IPS-20b (cell line): Measurements from ENCODE around the gene TMA7.

Experiments
- H3K27ac ChIP-seq: one replicate; pipeline ENCODE4 v1.5.1; 2013; ENCODE audit warnings: low read length
- H3K27me3 ChIP-seq: 2 replicates; pipeline ENCODE4 v1.6.1; 2013; ENCODE audit warnings: mild to moderate bottlenecking, low read length, inconsistent platforms; ENCODE audit not compliant: insufficient read depth
- H3K36me3 ChIP-seq: 2 replicates; pipeline ENCODE4 v1.6.1; 2013; ENCODE audit warnings: low read depth, mild to moderate bottlenecking, inconsistent platforms, low read length, moderate library complexity; ENCODE audit not compliant: insufficient read depth
- H3K4me1 ChIP-seq: 2 replicates; pipeline ENCODE4 v1.6.1; 2013; ENCODE audit warnings: mild to moderate bottlenecking, control low read depth, inconsistent platforms, low read length, moderate library complexity; ENCODE audit not compliant: insufficient read depth
- H3K4me3 ChIP-seq: 2 replicates; pipeline ENCODE4 v1.5.1; 2013; ENCODE audit warnings: mild to moderate bottlenecking, low read length, inconsistent platforms
- H3K9ac ChIP-seq: 2 replicates; pipeline ENCODE4 v1.6.1; 2013; ENCODE audit warnings: low read depth, mild to moderate bottlenecking, inconsistent platforms, low read length, moderate library complexity
- H3K9me3 ChIP-seq: 2 replicates; pipeline ENCODE4 v1.6.1; 2013; ENCODE audit warnings: mild to moderate bottlenecking, low read depth, low read length, inconsistent platforms; ENCODE audit not compliant: insufficient read depth

Gene TMA7

DNA sequence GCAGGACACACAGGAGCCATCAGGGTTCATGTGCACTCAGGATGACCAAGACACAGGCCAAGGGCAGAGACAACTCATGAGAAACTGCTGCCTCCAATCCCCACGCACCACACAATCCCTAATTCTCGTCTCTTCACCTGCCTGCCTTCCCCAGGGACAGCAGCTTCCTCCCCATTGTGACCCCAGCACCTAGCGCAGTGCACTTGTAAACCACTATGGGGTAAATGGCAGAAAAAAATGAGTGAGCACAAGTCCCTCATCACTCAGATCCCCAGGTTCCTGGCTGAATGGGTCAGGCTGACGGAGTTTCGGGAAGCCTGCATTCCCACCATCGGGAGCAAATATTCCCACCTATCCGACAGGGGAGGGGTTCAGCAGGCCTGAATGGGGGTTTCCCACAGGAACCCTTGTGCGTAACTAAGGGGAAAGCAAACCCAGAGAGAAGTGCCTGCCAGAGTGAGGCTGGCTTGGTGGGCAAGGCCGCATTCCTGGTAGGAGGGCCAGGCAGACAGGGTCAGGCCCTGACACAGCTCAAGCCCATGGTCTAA lies 28.9 kb upstream of the TMA7 start:
- Histone ChIP-seq H3K27me3 (no peaks in the 10 kb centered on the region), H3K27ac (no peak overlapping the region), H3K36me3 (peaks cover 99% of the 10 kb centered on the region), H3K9me3 (no peaks in the 10 kb centered on the region), H3K4me3 (no peak overlapping the region), H3K4me1 (no peaks in the 10 kb centered on the region), H3K9ac (no peak overlapping the region)

DNA sequence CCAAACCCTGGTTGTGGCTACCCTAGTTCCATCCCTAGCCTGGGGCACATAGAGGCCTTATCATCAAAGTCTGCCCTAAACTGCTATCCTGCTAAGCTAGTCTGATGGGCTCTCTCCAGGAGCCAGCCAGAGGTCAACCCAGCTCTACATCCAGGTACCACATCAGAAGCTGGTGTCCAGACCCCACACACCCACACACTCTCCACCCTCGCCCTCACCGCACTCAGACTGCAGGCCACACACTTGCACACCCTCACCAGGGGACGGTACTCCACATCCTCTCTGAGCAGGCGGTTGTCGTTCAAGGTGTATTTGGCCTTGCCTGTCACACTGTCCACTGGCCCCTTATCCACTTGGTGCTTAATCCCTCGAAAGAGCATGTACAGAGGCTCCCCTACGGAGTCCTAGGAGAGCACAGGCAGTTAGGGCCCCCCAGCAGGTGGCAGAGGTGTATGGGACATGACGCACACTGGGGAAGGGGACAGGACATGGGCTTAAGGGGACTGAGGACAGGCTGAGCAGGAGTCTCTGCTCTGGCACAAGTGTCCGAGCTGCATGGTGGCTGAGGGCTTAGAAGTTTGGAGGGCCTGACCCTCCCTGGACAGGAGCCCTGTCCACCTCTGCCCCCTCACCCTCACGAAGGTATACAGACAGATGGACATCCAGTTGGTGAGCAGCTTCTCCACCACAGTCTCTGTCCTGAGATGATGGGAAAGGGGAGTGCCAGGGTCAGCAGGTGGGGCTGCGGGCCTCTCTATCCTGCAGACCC lies 28.3 kb upstream of the TMA7 start:
- Histone ChIP-seq H3K36me3 (peaks cover 99% of the 10 kb centered on the region), H3K27ac (no peak overlapping the region), H3K4me1 (no peaks in the 10 kb centered on the region), H3K4me3 (no peak overlapping the region), H3K9ac (no peak overlapping the region), H3K27me3 (no peaks in the 10 kb centered on the region), H3K9me3 (no peaks in the 10 kb centered on the region)

- Histone ChIP-seq H3K9ac (no peak overlapping the region), H3K9me3 (no peaks in the 10 kb centered on the region), H3K4me1 (no peaks in the 10 kb centered on the region), H3K36me3 (peaks cover 99% of the 10 kb centered on the region), H3K27ac (no peak overlapping the region), H3K4me3 (no peak overlapping the region), H3K27me3 (no peaks in the 10 kb centered on the region)
These were observed 27.6 kb upstream of the TMA7 start for GRCh38 chr3:48412375-48413001.

- Histone ChIP-seq H3K27ac (no peak overlapping the region), H3K36me3 (peaks cover 99% of the 10 kb centered on the region), H3K9me3 (no peaks in the 10 kb centered on the region), H3K4me3 (no peak overlapping the region), H3K4me1 (no peaks in the 10 kb centered on the region), H3K9ac (no peak overlapping the region), H3K27me3 (no peaks in the 10 kb centered on the region)
These were observed 27.0 kb upstream of the TMA7 start for GRCh38 chr3:48413086-48413485.

DNA sequence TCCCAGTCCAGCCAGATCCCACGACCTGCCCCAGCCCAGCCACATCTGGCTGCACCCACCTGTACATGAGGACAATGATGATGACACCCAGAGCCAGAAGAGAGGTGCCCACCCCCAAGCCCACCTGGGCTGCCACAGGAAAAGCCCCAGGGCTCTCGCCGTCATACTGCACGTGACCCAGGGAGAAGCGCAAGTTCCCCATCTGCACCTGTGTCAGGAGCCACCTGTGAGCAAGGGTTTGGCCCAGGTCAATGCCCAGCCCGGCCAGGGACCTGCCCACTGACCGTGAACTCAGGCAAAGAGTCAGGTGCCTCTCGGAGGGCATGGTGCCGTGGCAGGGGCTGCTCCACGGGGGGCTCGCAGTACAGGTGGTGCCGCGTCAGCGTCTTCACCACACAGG lies 26.4 kb upstream of the TMA7 start:
- H3K9ac ChIP-seq: no peak overlapping the region
- H3K4me1 ChIP-seq: no peaks in the 10 kb centered on the region
- H3K27ac ChIP-seq: no peak overlapping the region
- H3K36me3 ChIP-seq: peaks cover 99% of the 10 kb centered on the region
- no peaks in the 10 kb centered on the region for H3K27me3 ChIP-seq
- no peaks in the 10 kb centered on the region for H3K9me3 ChIP-seq
- H3K4me3 ChIP-seq: no peak overlapping the region

DNA sequence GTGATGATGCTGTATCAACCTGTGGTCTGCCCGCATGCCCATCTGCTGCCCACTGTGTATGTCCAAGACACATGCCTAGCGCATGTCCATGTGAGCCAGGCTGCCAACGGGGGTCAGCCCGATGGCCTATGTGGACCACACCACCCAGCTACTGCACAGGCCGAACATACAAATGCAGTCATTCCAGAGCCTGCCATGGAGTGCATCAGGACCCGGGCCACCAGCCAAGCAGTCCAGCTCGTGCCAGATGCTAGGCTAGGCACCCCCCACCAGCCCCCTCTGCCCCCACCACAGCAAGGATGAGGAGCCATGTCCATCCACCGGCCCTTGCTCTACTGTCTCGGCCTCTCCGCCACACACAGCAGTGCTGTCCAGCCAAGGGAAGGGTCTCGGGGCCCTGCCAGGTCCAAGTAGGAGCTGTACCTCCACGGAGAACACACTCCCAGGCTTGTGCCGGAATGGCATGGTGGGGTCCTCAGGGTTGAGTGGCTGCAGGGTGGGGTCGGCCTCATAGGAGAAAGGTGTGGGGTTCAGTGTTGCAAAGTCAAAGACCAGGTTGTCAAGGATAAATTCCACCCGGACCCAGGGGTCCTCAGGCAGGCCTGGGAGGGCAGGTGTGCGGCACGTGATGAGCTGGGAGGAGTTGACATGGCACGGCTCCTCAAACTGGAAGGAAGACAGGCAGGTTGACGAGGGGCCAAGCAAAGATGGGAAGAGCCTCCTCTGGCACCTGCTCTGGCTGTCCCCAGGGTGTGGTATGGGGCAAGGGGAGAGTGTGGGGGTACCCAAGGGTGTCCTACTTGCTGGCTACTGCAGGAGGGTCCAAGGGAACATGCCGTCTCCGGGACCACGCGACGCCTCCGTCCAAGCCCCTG lies 25.4 kb upstream of the TMA7 start:
- H3K36me3 ChIP-seq: peaks cover 99% of the 10 kb centered on the region
- no peak overlapping the region for H3K9ac ChIP-seq
- H3K4me1 ChIP-seq: no peaks in the 10 kb centered on the region
- no peaks in the 10 kb centered on the region for H3K9me3 ChIP-seq
- no peak overlapping the region for H3K27ac ChIP-seq
- H3K4me3 ChIP-seq: no peak overlapping the region
- H3K27me3 ChIP-seq: no peaks in the 10 kb centered on the region

GRCh38 chr3:48415251-48415953 lies 24.7 kb upstream of the TMA7 start:
- no peaks in the 10 kb centered on the region for H3K4me1 ChIP-seq
- no peaks in the 10 kb centered on the region for H3K27me3 ChIP-seq
- H3K9me3 ChIP-seq: no peaks in the 10 kb centered on the region
- H3K27ac ChIP-seq: no peak overlapping the region
- H3K9ac ChIP-seq: no peak overlapping the region
- peaks cover 99% of the 10 kb centered on the region for H3K36me3 ChIP-seq
- no peak overlapping the region for H3K4me3 ChIP-seq

DNA sequence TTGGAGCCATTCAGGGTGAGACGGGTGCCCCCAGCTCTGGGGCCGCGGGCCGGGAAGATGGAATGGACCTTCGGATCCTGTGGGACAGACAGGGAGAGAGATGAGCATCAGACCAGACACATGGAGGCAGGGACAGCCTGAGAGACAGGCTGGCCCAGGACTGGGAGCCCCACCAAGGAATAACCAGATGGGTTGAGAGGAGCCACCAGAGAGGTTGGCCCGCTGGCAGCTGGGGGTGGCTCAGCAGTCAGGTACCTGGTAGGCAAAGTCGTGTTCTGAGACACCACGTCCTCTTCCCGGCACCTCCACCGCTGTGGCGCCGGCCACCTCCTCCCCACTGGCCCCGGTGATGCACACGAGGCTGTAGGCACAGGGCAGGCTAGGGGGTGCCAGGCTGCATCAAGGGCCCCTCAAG lies 24.0 kb upstream of the TMA7 start:
- H3K9me3 ChIP-seq: no peaks in the 10 kb centered on the region
- H3K4me1 ChIP-seq: no peaks in the 10 kb centered on the region
- peaks cover 99% of the 10 kb centered on the region for H3K36me3 ChIP-seq
- H3K27ac ChIP-seq: no peak overlapping the region
- H3K27me3 ChIP-seq: no peaks in the 10 kb centered on the region
- no peak overlapping the region for H3K4me3 ChIP-seq
- no peak overlapping the region for H3K9ac ChIP-seq

DNA sequence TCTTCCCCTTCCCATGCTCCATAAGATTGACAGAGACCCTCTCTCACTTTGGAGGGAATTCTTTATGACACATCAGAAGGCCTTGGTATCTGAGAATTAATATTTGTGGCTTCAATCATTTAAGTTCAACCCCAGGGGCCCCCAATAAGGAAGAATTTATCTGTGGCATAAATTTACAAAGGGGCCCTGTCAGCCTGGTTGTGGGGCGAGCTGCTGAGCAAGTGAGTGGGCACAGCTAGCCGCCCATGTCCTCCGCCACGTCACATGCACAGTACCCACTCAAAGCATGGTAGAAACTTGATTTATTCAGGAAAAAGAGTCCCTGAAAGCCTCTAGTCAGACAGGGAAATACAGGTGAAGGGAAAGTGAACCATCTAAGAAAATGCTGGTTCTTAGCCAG lies 23.5 kb upstream of the TMA7 start:
- no peaks in the 10 kb centered on the region for H3K4me1 ChIP-seq
- no peaks in the 10 kb centered on the region for H3K27me3 ChIP-seq
- H3K4me3 ChIP-seq: no peak overlapping the region
- no peak overlapping the region for H3K27ac ChIP-seq
- peaks cover 99% of the 10 kb centered on the region for H3K36me3 ChIP-seq
- no peak overlapping the region for H3K9ac ChIP-seq
- no peaks in the 10 kb centered on the region for H3K9me3 ChIP-seq

DNA sequence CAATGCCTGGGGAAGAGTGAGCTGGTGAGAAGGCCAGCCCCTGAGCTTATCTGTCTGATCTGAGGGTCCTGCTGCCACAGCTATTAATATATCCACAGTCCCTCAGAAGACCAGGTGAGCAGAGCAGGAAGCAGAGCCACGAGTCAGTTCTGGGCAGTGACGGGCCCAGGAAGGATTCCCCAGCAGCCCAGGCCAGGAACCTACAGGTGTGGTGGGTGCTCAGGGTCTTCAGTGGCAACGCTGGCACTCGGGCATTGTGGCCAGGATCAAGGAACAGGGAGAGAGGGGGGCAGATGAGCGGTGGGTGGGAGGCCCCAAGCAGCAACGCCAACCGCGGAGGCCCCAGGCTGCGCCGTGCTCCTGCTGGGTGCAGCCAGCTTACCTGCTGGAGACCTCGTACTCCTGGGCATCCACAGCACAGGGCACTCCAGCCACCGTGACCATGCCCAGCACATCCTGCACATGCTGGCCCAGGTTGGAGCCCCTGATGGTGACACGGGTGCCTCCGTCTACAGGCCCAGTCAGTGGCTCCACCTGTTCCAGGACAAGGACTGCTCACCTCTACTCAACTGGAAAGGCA lies 22.4 kb upstream of the TMA7 start:
- H3K9ac ChIP-seq: no peak overlapping the region
- H3K27me3 ChIP-seq: no peaks in the 10 kb centered on the region
- H3K4me1 ChIP-seq: no peaks in the 10 kb centered on the region
- peaks cover 99% of the 10 kb centered on the region for H3K36me3 ChIP-seq
- H3K27ac ChIP-seq: no peak overlapping the region
- no peaks in the 10 kb centered on the region for H3K9me3 ChIP-seq
- H3K4me3 ChIP-seq: no peak overlapping the region

DNA sequence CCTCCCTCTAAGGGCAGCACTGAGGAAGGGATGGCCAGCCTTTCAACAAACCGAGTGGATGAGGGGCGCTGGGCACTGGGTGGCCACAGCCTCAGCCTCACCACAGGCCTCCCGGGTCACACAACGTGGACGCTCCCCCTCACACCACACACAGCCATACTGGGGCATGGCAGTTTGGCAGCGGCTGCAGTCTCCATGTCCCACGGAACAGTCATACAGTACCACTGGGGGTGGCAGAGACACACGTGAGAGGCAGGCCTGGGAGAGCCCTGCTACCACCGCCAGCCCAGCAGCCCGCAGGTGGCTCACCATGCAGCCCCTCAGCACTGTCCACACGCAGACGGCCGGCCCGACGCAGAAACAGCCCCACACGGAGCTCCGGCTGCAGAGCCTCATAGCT lies 21.9 kb upstream of the TMA7 start:
- H3K4me3 ChIP-seq: no peak overlapping the region
- no peak overlapping the region for H3K27ac ChIP-seq
- H3K36me3 ChIP-seq: peaks cover 99% of the 10 kb centered on the region
- H3K9ac ChIP-seq: no peak overlapping the region
- no peaks in the 10 kb centered on the region for H3K9me3 ChIP-seq
- no peaks in the 10 kb centered on the region for H3K4me1 ChIP-seq
- no peaks in the 10 kb centered on the region for H3K27me3 ChIP-seq
